ENCODE data around the gene HS2ST1.

Gene HS2ST1

DNA sequence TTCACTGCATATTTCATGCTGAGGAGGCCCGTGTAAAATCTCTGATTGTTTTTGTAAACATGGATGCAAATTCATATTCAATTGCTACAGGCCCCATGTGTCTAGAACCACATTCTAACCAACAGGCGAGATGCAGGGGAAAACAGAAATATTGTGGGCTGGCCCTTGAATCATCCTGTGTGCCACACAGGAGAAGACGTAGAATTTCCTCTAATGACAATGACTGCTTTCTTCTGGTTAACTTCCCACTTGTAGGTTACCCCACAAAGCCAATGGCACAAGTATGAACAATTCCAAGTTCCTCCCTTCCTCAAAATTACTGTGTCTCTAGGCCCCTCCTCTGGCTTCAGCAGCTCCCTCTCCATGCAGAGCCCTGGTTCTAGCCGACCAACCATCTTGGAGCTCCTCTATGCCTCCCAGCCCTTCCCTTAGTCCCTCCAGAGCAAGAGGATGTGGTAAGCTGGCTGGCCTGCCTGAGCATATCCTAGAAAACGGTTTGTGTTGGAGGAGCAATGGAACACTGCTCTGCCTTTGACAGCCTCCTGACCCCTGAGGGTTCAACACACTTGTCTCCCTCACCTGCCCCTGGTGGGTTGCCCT is 205.2 kb downstream of the HS2ST1 start:
- H3K27me3 ChIP-seq, result no peaks in the 10 kb centered on the region
- no peaks in the 10 kb centered on the region for H3K4me1 ChIP-seq (ENCODE audit: control insufficient read depth in 1 of 2, insufficient read depth in 1 of 2, low read depth in 1 of 2, low read length in 1 of 2)
- no peaks in the 10 kb centered on the region for H3K9me3 ChIP-seq
- H3K36me3 ChIP-seq, result no peaks in the 10 kb centered on the region
- H3K4me3 ChIP-seq (ENCODE audit: low read depth in 1 of 2, low read length in 1 of 2), result no peak overlapping the region
- H3K27ac ChIP-seq, result no peak overlapping the region
- TF ChIP-seq CTCF (IDR thresholded peaks at IDR 0.05), result no peak

DNA sequence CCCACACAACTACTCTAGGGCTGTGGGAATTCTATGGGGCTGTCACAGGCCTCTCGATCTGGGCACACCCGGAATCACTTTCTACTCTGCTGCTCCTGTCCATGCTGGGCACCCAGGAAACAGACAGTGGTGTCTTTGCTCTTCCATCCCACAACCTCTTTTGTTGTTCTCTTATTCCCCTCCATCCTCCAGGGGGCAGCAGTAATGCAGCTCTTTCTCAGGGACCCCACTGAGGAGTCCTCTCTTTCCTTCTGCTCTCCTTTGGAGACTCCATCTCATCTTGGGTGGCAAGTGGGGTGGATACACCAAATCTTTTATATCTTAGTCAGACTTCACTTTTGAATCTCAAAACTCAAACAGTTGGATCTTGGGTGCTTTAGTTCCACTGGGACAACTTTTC is 206.3 kb downstream of the HS2ST1 start:
- Histone ChIP-seq H3K36me3 (no peaks in the 10 kb centered on the region), H3K4me1 (ENCODE audit: control insufficient read depth in 1 of 2, insufficient read depth in 1 of 2, low read depth in 1 of 2, low read length in 1 of 2) (no peaks in the 10 kb centered on the region), H3K4me3 (ENCODE audit: low read depth in 1 of 2, low read length in 1 of 2) (no peak overlapping the region), H3K27ac (no peak overlapping the region), H3K27me3 (no peaks in the 10 kb centered on the region), H3K9me3 (no peaks in the 10 kb centered on the region)
- TF ChIP-seq CTCF (IDR thresholded peaks at IDR 0.05), result no peak

DNA sequence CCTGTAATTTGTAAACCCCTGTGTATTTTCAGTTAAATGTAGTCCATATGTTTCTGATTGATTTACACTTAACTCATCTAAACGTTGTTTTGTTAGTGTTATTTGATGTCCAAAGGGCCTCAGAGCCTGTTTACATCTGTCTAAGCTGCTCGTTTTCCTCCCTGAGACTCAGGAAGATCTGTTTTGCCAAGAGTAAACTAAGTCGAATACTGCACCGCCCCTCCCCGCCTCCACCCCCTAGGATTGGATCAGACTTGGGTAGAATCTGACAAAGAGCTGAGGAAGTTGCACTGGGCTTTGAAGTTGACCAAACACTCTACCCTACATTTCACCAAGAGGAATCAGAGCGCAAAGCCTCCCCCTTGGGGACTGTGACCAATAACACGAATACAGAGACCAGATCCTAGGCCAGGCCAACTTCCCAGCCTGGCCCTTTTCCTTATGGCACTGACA is 207.3 kb downstream of the HS2ST1 start:
- H3K9me3 ChIP-seq, result no peaks in the 10 kb centered on the region
- no peaks in the 10 kb centered on the region for H3K4me1 ChIP-seq (ENCODE audit: control insufficient read depth in 1 of 2, insufficient read depth in 1 of 2, low read depth in 1 of 2, low read length in 1 of 2)
- H3K36me3 ChIP-seq, result no peaks in the 10 kb centered on the region
- H3K27me3 ChIP-seq, result no peaks in the 10 kb centered on the region
- no peak overlapping the region for H3K4me3 ChIP-seq (ENCODE audit: low read depth in 1 of 2, low read length in 1 of 2)
- H3K27ac ChIP-seq, result no peak overlapping the region
- TF ChIP-seq CTCF (IDR thresholded peaks at IDR 0.05), result no peak

DNA sequence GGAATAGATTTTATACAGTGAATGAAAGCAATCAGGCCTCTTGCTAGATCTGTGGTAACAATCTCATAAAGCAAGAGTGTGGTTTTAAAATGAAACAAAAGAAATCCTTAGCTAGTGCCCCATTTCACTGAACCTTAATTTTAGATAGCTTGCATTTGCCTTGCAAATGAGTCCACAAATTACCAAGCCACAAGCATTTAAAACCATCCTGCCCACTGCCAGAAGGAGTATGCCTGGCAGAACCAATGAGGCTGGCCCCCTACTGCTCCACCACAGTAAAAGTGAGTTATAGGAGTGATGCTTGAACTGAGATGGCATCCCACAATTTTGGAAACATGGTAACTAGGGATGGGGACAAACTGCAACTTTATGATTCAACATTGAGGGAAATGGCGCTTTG is 207.8 kb downstream of the HS2ST1 start:
- TF ChIP-seq CTCF (IDR thresholded peaks at IDR 0.05), result no peak
- Histone ChIP-seq H3K27ac (no peak overlapping the region), H3K4me1 (ENCODE audit: control insufficient read depth in 1 of 2, insufficient read depth in 1 of 2, low read depth in 1 of 2, low read length in 1 of 2) (no peaks in the 10 kb centered on the region), H3K4me3 (ENCODE audit: low read depth in 1 of 2, low read length in 1 of 2) (no peak overlapping the region), H3K36me3 (no peaks in the 10 kb centered on the region), H3K27me3 (no peaks in the 10 kb centered on the region), H3K9me3 (no peaks in the 10 kb centered on the region)

GRCh38 chr1:87123610-87124009 is 209.2 kb downstream of the HS2ST1 start:
- Histone ChIP-seq H3K27me3 (no peaks in the 10 kb centered on the region), H3K27ac (no peak overlapping the region), H3K9me3 (no peaks in the 10 kb centered on the region), H3K36me3 (no peaks in the 10 kb centered on the region), H3K4me3 (ENCODE audit: low read depth in 1 of 2, low read length in 1 of 2) (no peak overlapping the region), H3K4me1 (ENCODE audit: control insufficient read depth in 1 of 2, insufficient read depth in 1 of 2, low read depth in 1 of 2, low read length in 1 of 2) (no peaks in the 10 kb centered on the region)
- TF ChIP-seq CTCF (IDR thresholded peaks at IDR 0.05), result no peak
